Colonic mucosa (tissue), 4 donors: ENCODE results near the gene MGMT. TPM values are rescaled to one million over a fixed set of nuclear protein-coding genes. Genes with fewer than 3 reads are reported as not detected.

Experiments
- DNase-seq: peaks from one replicate; pipeline ENCODE4 v3.0.0-alpha.2; 2020
- H3K27ac ChIP-seq: fragments of 200-600 bp; one replicate; pipeline ENCODE4 v1.8.0; 2021
- H3K27me3 ChIP-seq: fragments of 200-600 bp; one replicate; pipeline ENCODE4 v1.8.0; 2021
- H3K36me3 ChIP-seq: fragments of 200-600 bp; one replicate; pipeline ENCODE4 v1.8.0; 2021
- H3K4me1 ChIP-seq: fragments of 200-600 bp; one replicate; pipeline ENCODE4 v1.8.0; 2021; ENCODE audit warnings: mild to moderate bottlenecking
- H3K4me3 ChIP-seq: fragments of 200-600 bp; one replicate; pipeline ENCODE4 v1.8.0; 2021
- H3K9ac ChIP-seq, 2 donors: one replicate each; pipeline ENCODE4 v1.7.0; 2013; ENCODE audit warnings: control low read depth in 2 of 2, low read depth in 2 of 2, low read length in 2 of 2
- H3K9me3 ChIP-seq: fragments of 200-600 bp; one replicate; pipeline ENCODE4 v1.8.0; 2021
- intact Hi-C: fragments of 100-400 bp; cut with DNase I; formaldehyde crosslinking; loops from one replicate; pipeline ENCODE4 v1.14.1; 2022
- total RNA-seq, 2 donors: library from RNA; stranded (reverse); fragmentation: NEBNext Ultra II Directional in 1 of 2; extraction: Animal tissue kit (Norgen Biotek cat#: 25700) in 1 of 2; gene quantifications; one replicate each; pipeline ENCODE4 v1.2.1, GENCODE V29; 2021
- TF ChIP-seq, protein P1 (sequence below): fragments of 200-600 bp; IDR thresholded peaks from one replicate; pipeline ENCODE4 v1.8.0; 2022; ENCODE audit warnings: antibody characterized with exemption, mild to moderate bottlenecking
- donor health status: healthy.
- donor health status: DM: no; HTN: no; CAD: no.
- donor health status: DM: no; HTN: no; CAD: no.

MGMT gene
- total RNA-seq, 2 donors from 2014 or later: 17.5 to 18.2 TPM

DNA sequence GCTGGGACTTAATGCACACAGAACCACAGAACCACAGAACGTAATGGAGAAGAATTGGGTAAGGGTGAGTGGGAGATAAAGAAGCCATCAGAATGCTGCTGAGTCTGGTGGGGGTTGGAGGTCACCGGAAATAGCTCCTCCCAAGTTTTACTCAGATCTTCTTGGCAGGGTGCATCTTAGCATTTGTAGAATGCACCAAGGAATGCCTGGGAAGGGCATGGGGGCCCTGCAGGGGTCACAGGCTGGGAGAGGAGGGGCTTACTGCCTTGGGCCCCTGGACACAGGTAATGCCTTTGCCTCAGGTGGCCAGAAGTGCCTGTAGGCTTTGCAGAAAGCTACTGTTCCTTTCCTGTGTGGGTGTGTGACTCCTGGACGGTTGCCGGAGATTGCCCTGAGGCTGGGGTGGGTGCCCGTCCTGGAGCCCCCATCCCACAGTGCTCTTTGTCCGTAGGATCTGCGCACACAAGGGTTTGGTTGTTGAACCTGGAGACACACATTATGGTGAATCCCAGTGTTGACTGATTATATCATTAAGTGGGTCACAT is 55.1 kb downstream of the MGMT start:
- TF ChIP-seq, protein P1, sequence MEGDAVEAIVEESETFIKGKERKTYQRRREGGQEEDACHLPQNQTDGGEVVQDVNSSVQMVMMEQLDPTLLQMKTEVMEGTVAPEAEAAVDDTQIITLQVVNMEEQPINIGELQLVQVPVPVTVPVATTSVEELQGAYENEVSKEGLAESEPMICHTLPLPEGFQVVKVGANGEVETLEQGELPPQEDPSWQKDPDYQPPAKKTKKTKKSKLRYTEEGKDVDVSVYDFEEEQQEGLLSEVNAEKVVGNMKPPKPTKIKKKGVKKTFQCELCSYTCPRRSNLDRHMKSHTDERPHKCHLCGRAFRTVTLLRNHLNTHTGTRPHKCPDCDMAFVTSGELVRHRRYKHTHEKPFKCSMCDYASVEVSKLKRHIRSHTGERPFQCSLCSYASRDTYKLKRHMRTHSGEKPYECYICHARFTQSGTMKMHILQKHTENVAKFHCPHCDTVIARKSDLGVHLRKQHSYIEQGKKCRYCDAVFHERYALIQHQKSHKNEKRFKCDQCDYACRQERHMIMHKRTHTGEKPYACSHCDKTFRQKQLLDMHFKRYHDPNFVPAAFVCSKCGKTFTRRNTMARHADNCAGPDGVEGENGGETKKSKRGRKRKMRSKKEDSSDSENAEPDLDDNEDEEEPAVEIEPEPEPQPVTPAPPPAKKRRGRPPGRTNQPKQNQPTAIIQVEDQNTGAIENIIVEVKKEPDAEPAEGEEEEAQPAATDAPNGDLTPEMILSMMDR: no peak
- Histone ChIP-seq H3K36me3 (no peaks in the 10 kb centered on the region), H3K4me1 (no peaks in the 10 kb centered on the region), H3K4me3 (no peak overlapping the region), H3K9ac (no peak overlapping the region), H3K27ac (no peak overlapping the region), H3K27me3 (no peaks in the 10 kb centered on the region), H3K9me3 (no peaks in the 10 kb centered on the region)
- DNase-seq: no peak
- intact Hi-C loops: no loop called here

DNA sequence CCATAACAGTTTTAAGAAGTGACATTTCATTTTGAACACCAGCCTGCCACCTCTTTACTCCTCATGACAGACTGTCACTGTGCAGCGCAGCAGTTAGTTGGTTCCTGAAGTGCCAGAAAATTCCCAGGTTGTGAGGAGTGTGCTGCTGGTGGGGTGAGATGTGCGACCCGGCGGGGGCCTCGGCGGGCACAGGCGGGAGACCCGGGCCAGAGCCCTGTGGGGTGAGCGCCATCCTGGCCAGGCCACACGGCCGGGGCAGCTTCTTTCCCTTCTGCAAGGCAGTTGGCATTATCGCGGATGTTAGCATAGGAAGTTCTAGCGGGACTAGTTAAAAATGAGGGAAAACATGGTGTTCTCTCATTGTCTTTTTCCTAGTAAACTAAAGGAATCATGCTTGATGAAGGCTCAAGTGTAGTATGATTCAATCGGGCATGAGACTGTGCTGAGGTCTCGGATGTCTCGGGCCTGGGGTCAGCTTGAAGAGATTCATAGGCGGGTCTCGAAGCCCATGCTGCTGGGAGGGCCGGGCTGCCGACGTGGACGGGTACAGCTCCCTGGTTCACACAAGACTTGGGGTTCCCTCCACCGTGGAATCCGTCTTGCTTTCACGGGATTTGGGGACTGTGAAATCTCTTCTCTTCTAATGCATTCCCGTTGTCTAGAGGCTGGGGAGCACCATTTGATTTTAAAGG is 56.1 kb downstream of the MGMT start:
- H3K4me1 ChIP-seq: no peaks in the 10 kb centered on the region
- DNase-seq: no peak
- intact Hi-C loops: no loop called here
- H3K36me3 ChIP-seq: no peaks in the 10 kb centered on the region
- H3K4me3 ChIP-seq: no peak overlapping the region
- TF ChIP-seq, protein P1: no peak
- H3K9me3 ChIP-seq: no peaks in the 10 kb centered on the region
- H3K27ac ChIP-seq: no peak overlapping the region
- H3K27me3 ChIP-seq: no peaks in the 10 kb centered on the region
- no peak overlapping the region for H3K9ac ChIP-seq

DNA sequence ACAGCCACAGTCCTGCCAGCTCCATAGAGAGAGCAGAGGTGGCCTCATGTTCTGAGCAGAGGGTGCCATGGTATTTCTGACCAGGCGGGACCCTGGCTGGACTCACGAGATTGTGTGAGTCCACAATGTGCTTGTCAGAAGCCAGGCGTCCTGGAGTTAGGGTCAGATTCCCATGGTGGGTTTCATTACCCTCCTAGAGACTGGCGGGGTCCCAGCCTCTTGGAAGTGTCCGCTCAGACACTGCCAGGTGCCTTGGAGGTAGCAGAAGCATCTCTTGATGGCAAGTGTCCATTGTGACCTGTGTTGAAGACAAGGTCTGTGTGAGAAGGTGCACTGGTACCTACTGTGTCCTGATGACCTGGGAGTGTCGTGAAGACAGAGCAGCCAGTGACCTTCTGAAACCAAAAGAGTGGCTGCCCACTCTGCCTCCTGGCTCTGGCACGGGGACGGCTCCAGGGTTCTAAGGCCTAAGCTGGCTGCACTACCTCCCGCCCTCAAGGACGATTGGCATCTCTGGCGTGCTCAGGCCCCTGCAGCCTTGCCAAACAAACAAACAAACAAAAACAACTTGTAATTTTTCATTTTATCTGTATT is 56.8 kb downstream of the MGMT start:
- intact Hi-C loops: no loop called here
- no peak for DNase-seq

DNA sequence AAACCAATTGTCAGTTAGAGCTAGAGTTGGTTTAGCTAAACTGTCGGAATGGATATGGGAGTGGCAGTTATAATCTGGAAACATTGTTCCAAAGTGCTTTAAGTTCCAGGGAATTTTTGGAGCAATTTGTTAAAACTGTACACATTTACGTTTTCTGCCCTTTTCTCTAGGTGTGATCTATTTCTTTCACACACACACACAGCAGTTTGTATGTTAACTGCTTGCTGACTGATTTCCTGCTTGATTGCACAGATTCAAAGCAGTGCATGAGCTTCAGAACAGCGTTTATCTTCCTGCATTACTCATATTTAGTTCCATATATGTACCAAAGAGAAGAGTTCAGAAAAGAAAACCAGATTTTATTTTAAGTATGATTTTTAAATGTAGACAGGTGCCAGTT is 57.9 kb downstream of the MGMT start:
- Histone ChIP-seq H3K27me3 (no peaks in the 10 kb centered on the region), H3K27ac (no peak overlapping the region), H3K9ac (no peak overlapping the region), H3K4me3 (no peak overlapping the region), H3K9me3 (no peaks in the 10 kb centered on the region), H3K36me3 (no peaks in the 10 kb centered on the region), H3K4me1 (no peaks in the 10 kb centered on the region)
- intact Hi-C loops: no loop called here
- TF ChIP-seq, protein P1: no peak
- no peak for DNase-seq

More for the DNA sequence above, 56.8 kb downstream of the MGMT start:
- Histone ChIP-seq H3K9me3 (no peaks in the 10 kb centered on the region), H3K4me1 (no peaks in the 10 kb centered on the region), H3K4me3 (no peak overlapping the region), H3K27me3 (no peaks in the 10 kb centered on the region), H3K36me3 (no peaks in the 10 kb centered on the region), H3K27ac (no peak overlapping the region), H3K9ac (no peak overlapping the region)
- TF ChIP-seq, protein P1: no peak

DNA sequence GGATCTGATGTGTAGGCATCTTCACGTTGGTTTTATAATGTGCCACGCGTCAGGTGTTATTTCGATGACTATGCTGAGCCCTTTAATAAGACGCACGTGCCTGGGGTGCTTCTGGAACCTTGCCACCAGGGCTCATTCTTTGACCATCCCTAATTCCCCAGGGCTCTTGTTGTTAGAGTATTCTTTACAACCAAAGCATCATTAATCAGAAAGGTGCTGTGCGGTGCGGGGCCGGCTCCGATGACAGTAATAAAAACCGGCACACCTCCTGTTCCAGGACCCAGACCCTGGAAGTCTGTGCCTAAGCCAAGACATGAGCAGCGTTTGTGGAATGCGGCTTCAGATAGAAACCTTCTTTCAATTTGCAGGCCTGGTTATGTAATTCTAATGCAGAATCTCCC is 58.4 kb downstream of the MGMT start:
- TF ChIP-seq, protein P1: no peak
- Histone ChIP-seq H3K27me3 (no peaks in the 10 kb centered on the region), H3K27ac (no peak overlapping the region), H3K4me1 (no peaks in the 10 kb centered on the region), H3K36me3 (no peaks in the 10 kb centered on the region), H3K9me3 (no peaks in the 10 kb centered on the region), H3K9ac (no peak overlapping the region), H3K4me3 (no peak overlapping the region)
- intact Hi-C loops: no loop called here
- DNase-seq: no peak
